Measurements from ENCODE around the gene CHMP3.
"Not testable (repeated sequence)": the region's sequence is repeated elsewhere in the genome, so short reads cannot be mapped to it uniquely, and the experiment has no call there.

Gene CHMP3

GRCh38 chr2:86544278-86545099, 18.8 kb downstream of the CHMP3 start:
- H3K36me3 ChIP-seq (ENCODE audit: control insufficient read depth, insufficient read depth, low read length); DNase-seq (ENCODE audit: extremely low read depth, insufficient read length); H3K27me3 ChIP-seq (replicated peaks; ENCODE audit: control insufficient read depth, insufficient read depth, low read length); H3K4me3 ChIP-seq (replicated peaks; ENCODE audit: low read depth, low read length): not testable (repeated sequence)

DNA sequence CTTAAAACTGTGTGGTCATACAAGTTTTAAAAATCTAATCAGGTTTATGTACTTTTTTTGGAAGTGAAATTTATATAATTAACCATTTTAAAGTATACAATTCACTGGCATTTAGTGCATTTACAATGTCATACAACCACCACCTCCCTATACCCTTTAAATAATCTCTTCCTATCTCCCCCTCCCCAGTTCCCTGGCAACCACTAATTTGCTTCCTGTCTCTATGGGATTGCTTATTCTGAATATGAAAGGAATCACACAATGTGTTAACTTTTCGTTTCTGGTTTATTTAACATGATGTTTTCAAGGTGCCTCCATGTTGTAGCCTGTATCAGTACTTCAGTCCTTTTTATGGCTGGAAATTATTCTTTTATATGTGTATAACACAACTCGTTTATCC, 19.4 kb downstream of the CHMP3 start:
- Histone ChIP-seq H3K27me3 (replicated peaks; ENCODE audit: control insufficient read depth, insufficient read depth, low read length) (no peaks in the 10 kb centered on the region), H3K4me3 (replicated peaks; ENCODE audit: low read depth, low read length) (no peak overlapping the region), H3K36me3 (ENCODE audit: control insufficient read depth, insufficient read depth, low read length) (no peaks in the 10 kb centered on the region)
- DNase-seq (ENCODE audit: extremely low read depth, insufficient read length) = no peak
- TF ChIP-seq, protein P1, sequence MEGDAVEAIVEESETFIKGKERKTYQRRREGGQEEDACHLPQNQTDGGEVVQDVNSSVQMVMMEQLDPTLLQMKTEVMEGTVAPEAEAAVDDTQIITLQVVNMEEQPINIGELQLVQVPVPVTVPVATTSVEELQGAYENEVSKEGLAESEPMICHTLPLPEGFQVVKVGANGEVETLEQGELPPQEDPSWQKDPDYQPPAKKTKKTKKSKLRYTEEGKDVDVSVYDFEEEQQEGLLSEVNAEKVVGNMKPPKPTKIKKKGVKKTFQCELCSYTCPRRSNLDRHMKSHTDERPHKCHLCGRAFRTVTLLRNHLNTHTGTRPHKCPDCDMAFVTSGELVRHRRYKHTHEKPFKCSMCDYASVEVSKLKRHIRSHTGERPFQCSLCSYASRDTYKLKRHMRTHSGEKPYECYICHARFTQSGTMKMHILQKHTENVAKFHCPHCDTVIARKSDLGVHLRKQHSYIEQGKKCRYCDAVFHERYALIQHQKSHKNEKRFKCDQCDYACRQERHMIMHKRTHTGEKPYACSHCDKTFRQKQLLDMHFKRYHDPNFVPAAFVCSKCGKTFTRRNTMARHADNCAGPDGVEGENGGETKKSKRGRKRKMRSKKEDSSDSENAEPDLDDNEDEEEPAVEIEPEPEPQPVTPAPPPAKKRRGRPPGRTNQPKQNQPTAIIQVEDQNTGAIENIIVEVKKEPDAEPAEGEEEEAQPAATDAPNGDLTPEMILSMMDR (IDR thresholded peaks at IDR 0.05; ENCODE audit: insufficient read depth, low read length, poor library complexity, severe bottlenecking) = no peak

DNA sequence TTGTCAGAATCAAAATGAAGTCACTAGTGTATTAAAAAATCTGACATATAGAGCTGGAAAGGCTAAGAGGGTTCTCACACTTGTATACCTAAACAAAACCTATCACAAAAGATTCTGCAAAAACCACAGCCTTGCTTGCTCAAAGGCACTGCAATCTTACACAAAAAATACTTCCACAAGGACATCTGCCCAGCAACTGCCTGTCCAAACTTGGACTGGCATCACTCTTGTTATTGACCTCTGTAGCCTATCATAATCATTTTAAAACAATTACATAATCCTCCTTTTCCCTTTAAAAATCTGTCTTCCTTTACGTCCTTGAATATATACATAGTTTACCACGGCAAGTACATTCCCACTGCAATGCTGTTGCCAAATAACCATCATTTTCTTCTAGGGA, 19.9 kb downstream of the CHMP3 start:
- Histone ChIP-seq H3K27me3 (replicated peaks; ENCODE audit: control insufficient read depth, insufficient read depth, low read length) (no peaks in the 10 kb centered on the region), H3K36me3 (ENCODE audit: control insufficient read depth, insufficient read depth, low read length) (no peaks in the 10 kb centered on the region), H3K4me3 (replicated peaks; ENCODE audit: low read depth, low read length) (no peak overlapping the region)
- TF ChIP-seq, protein P1 (IDR thresholded peaks at IDR 0.05; ENCODE audit: insufficient read depth, low read length, poor library complexity, severe bottlenecking) = no peak
- no peak for DNase-seq (ENCODE audit: extremely low read depth, insufficient read length)

- no peaks in the 10 kb centered on the region for H3K36me3 ChIP-seq (ENCODE audit: control insufficient read depth, insufficient read depth, low read length)
- no peaks in the 10 kb centered on the region for H3K27me3 ChIP-seq (replicated peaks; ENCODE audit: control insufficient read depth, insufficient read depth, low read length)
These were observed 20.4 kb downstream of the CHMP3 start for GRCh38 chr2:86542814-86543213.

DNA sequence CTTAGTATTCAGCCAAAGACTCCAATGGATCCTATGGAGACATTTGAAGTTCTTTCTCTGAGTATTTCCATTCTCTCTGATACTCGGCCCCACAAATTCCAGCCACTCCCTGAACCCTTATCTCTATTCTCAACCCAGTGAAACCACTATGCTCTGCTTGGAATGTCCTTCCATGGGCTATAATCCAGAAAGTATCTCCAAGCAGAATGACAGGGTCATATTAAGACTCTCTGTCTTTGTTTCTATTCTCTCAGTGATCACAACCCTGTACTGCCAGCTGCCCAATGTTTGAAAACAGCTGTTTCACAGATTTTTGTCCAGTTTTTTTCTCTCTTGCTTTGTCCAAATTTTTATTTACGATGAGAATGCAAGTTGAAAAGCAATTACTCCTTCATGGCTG, 21.9 kb downstream of the CHMP3 start:
- DNase-seq (ENCODE audit: extremely low read depth, insufficient read length) = no peak
- Histone ChIP-seq H3K36me3 (ENCODE audit: control insufficient read depth, insufficient read depth, low read length) (no peaks in the 10 kb centered on the region), H3K4me3 (replicated peaks; ENCODE audit: low read depth, low read length) (no peak overlapping the region), H3K27me3 (replicated peaks; ENCODE audit: control insufficient read depth, insufficient read depth, low read length) (no peaks in the 10 kb centered on the region)
- TF ChIP-seq, protein P1 (IDR thresholded peaks at IDR 0.05; ENCODE audit: insufficient read depth, low read length, poor library complexity, severe bottlenecking) = no peak

More at GRCh38 chr2:86542814-86543213, 20.4 kb downstream of the CHMP3 start:
- TF ChIP-seq, protein P1 (IDR thresholded peaks at IDR 0.05; ENCODE audit: insufficient read depth, low read length, poor library complexity, severe bottlenecking) = no peak
- DNase-seq (ENCODE audit: extremely low read depth, insufficient read length) = no peak
- no peak overlapping the region for H3K4me3 ChIP-seq (replicated peaks; ENCODE audit: low read depth, low read length)

DNA sequence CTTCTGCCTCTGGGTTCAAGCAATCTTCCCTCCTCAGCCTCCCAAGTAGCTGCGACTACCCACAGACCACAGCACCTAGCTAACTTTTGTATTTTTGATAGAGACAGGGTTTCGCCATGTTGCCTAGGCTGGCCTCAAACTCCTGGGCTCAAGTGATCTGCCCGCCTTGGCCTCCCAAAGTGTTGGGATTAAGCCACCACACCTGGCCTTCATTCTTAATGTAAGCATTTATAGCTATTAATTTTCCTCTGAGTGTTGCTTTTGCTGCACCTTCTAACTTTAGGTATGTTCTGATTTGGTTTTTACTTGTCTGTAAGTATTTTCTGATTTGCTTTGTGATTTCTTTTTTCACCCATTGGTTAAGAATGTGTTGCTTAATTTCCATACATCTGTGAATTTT, 29.7 kb downstream of the CHMP3 start:
- TF ChIP-seq, protein P1 (IDR thresholded peaks at IDR 0.05; ENCODE audit: insufficient read depth, low read length, poor library complexity, severe bottlenecking) = no peak
- H3K36me3 ChIP-seq (ENCODE audit: control insufficient read depth, insufficient read depth, low read length) = no peaks in the 10 kb centered on the region
- H3K4me3 ChIP-seq (replicated peaks; ENCODE audit: low read depth, low read length) = no peak overlapping the region
- DNase-seq (ENCODE audit: extremely low read depth, insufficient read length) = no peak
- no peaks in the 10 kb centered on the region for H3K27me3 ChIP-seq (replicated peaks; ENCODE audit: control insufficient read depth, insufficient read depth, low read length)
